ENCODE measurements around the gene CPXM2. TPM values are rescaled to one million over a fixed set of nuclear protein-coding genes. Genes with fewer than 3 reads are reported as not detected.

The CPXM2 gene
- total RNA-seq, 2 donors from 2014 or later: 1.4 to 1.9 TPM

GRCh38 chr10:123860209-123860608, 31.4 kb downstream of the CPXM2 start:
- Mint-ChIP-seq H3K27me3 (ENCODE audit: insufficient read depth) (no peaks in the 10 kb centered on the region), H3K27ac (no peak overlapping the region), H3K9me3 (no peaks in the 10 kb centered on the region), H3K36me3 (ENCODE audit: low read depth) (no peaks in the 10 kb centered on the region), H3K4me1 (no peaks in the 10 kb centered on the region), H3K4me3 (no peak overlapping the region)
- Histone ChIP-seq H3K9me3 (ENCODE audit: control insufficient read depth, low read length) (no peaks in the 10 kb centered on the region), H3K36me3 (ENCODE audit: control insufficient read depth, insufficient read depth, low read length) (no peaks in the 10 kb centered on the region), H3K4me1 (ENCODE audit: control insufficient read depth, insufficient read depth, low read length) (no peaks in the 10 kb centered on the region), H3K9ac (ENCODE audit: extremely low read depth, low read length, poor library complexity, severe bottlenecking) (no peak overlapping the region), H3K4me3 (ENCODE audit: low read length) (no peak overlapping the region), H3K27me3 (ENCODE audit: control insufficient read depth, insufficient read depth, low read length, poor library complexity, severe bottlenecking) (no peaks in the 10 kb centered on the region), H3K27ac (ENCODE audit: low read depth, low read length) (no peak overlapping the region)
- TF ChIP-seq CTCF (conservative IDR thresholded peaks at IDR 0.05): no peak
- DNase-seq: no peak
- WGBS, 2 experiments (ENCODE audit: insufficient coverage in 1 of 2, insufficient read length in 1 of 2): 91 to 94% methylated on average over 4 to 5 of the region's 5 CpGs

GRCh38 chr10:123859653-123860050, 32.0 kb downstream of the CPXM2 start:
- DNase-seq: no peak

GRCh38 chr10:123858907-123859652, 32.5 kb downstream of the CPXM2 start:
- 88 to 94% methylated on average over 18 to 20 of the region's 20 CpGs for WGBS, 2 experiments (ENCODE audit: insufficient coverage in 1 of 2, insufficient read length in 1 of 2)
- H3K27ac Mint-ChIP-seq: no peak overlapping the region

More at GRCh38 chr10:123859653-123860050, 32.0 kb downstream of the CPXM2 start:
- Histone ChIP-seq H3K27me3 (ENCODE audit: control insufficient read depth, insufficient read depth, low read length, poor library complexity, severe bottlenecking) (no peaks in the 10 kb centered on the region), H3K4me1 (ENCODE audit: control insufficient read depth, insufficient read depth, low read length) (no peaks in the 10 kb centered on the region), H3K9ac (ENCODE audit: extremely low read depth, low read length, poor library complexity, severe bottlenecking) (no peak overlapping the region), H3K36me3 (ENCODE audit: control insufficient read depth, insufficient read depth, low read length) (no peaks in the 10 kb centered on the region), H3K27ac (ENCODE audit: low read depth, low read length) (no peak overlapping the region), H3K4me3 (ENCODE audit: low read length) (no peak overlapping the region), H3K9me3 (ENCODE audit: control insufficient read depth, low read length) (no peaks in the 10 kb centered on the region)
- 89 to 93% methylated on average over 6 to 10 of the region's 10 CpGs for WGBS, 2 experiments (ENCODE audit: insufficient coverage in 1 of 2, insufficient read length in 1 of 2)
- Mint-ChIP-seq H3K4me3 (no peak overlapping the region), H3K9me3 (no peaks in the 10 kb centered on the region), H3K4me1 (peaks cover 3% of the 10 kb centered on the region), H3K36me3 (ENCODE audit: low read depth) (no peaks in the 10 kb centered on the region), H3K27ac (no peak overlapping the region), H3K27me3 (ENCODE audit: insufficient read depth) (no peaks in the 10 kb centered on the region)
- no peak for TF ChIP-seq CTCF (conservative IDR thresholded peaks at IDR 0.05)

More at GRCh38 chr10:123858907-123859652, 32.5 kb downstream of the CPXM2 start:
- H3K27me3 Mint-ChIP-seq (ENCODE audit: insufficient read depth): no peaks in the 10 kb centered on the region
- Histone ChIP-seq H3K4me1 (ENCODE audit: control insufficient read depth, insufficient read depth, low read length) (no peaks in the 10 kb centered on the region), H3K27ac (ENCODE audit: low read depth, low read length) (no peak overlapping the region), H3K4me3 (ENCODE audit: low read length) (no peak overlapping the region), H3K9ac (ENCODE audit: extremely low read depth, low read length, poor library complexity, severe bottlenecking) (no peak overlapping the region), H3K36me3 (ENCODE audit: control insufficient read depth, insufficient read depth, low read length) (no peaks in the 10 kb centered on the region), H3K27me3 (ENCODE audit: control insufficient read depth, insufficient read depth, low read length, poor library complexity, severe bottlenecking) (no peaks in the 10 kb centered on the region), H3K9me3 (ENCODE audit: control insufficient read depth, low read length) (no peaks in the 10 kb centered on the region)
- no peaks in the 10 kb centered on the region for H3K36me3 Mint-ChIP-seq (ENCODE audit: low read depth)
- DNase-seq: no peak
- H3K9me3 Mint-ChIP-seq: no peaks in the 10 kb centered on the region
- no peak overlapping the region for H3K4me3 Mint-ChIP-seq
- TF ChIP-seq CTCF (conservative IDR thresholded peaks at IDR 0.05): no peak
- peaks cover 3% of the 10 kb centered on the region for H3K4me1 Mint-ChIP-seq

Data from endodermal cell (in vitro differentiated cells).